NB4 (cell line): ENCODE data around the gene PERCC1.

Experiments
- MYC ChIP-seq: IDR thresholded peaks from 2 replicates; pipeline ENCODE4 v1.6.1; 2011; ENCODE audit warnings: low read depth, low read length
- POLR2A ChIP-seq: IDR thresholded peaks from 2 replicates; pipeline ENCODE4 v1.6.1; 2011; ENCODE audit warnings: mild to moderate bottlenecking; ENCODE audit not compliant: insufficient read length; ENCODE audit errors: extremely low read depth
- TF ChIP-seq, protein P1 (sequence below): IDR thresholded peaks from one replicate; pipeline ENCODE4 v1.5.1; 2012; ENCODE audit warnings: low read depth, low read length
- TF ChIP-seq, protein P2 (sequence below): IDR thresholded peaks from 2 replicates; pipeline ENCODE4 v1.6.1; 2011; ENCODE audit warnings: low read depth, low read length

DNA sequence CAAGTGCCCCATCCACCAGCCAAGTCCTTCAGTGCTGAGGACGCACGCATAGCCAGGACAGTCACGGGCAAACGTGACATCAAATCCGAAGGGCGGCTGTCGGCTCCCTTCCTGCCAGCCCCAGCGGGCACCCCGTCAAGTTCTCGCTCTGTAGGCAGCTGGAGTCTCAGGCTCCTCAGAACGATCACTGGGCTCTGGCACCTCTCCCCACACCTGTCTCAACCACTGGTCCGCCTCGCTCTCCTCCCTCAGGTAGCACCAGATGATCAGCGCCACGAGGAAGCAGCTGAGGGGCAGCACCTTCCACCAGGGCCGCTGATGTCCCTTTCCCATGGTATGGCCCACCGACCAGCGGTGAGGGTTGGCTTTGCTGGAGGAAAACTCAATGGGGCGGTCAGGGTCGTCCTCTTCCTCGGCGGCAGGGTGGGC lies 10.8 kb upstream of the PERCC1 start:
- TF ChIP-seq, protein P1, sequence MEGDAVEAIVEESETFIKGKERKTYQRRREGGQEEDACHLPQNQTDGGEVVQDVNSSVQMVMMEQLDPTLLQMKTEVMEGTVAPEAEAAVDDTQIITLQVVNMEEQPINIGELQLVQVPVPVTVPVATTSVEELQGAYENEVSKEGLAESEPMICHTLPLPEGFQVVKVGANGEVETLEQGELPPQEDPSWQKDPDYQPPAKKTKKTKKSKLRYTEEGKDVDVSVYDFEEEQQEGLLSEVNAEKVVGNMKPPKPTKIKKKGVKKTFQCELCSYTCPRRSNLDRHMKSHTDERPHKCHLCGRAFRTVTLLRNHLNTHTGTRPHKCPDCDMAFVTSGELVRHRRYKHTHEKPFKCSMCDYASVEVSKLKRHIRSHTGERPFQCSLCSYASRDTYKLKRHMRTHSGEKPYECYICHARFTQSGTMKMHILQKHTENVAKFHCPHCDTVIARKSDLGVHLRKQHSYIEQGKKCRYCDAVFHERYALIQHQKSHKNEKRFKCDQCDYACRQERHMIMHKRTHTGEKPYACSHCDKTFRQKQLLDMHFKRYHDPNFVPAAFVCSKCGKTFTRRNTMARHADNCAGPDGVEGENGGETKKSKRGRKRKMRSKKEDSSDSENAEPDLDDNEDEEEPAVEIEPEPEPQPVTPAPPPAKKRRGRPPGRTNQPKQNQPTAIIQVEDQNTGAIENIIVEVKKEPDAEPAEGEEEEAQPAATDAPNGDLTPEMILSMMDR: no peak
- TF ChIP-seq, protein P2, sequence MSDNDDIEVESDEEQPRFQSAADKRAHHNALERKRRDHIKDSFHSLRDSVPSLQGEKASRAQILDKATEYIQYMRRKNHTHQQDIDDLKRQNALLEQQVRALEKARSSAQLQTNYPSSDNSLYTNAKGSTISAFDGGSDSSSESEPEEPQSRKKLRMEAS: no peak
- TF ChIP-seq POLR2A: no peak
- TF ChIP-seq MYC: no peak
